Ovary (tissue), 3 donors: ENCODE results near the gene PIAS4.

Experiments used
- EP300 ChIP-seq: sonication (generic); formaldehyde crosslinking; IDR thresholded peaks from one replicate; pipeline ENCODE4 v1.6.1; 2017; ENCODE audit warnings: antibody characterized with exemption
- POLR2A ChIP-seq: fragments of 450-650 bp; IDR thresholded peaks from one replicate; pipeline ENCODE4 v1.6.1; 2017; ENCODE audit warnings: antibody characterized with exemption, mild to moderate bottlenecking, moderate library complexity
- TF ChIP-seq, protein P1 (sequence below), 3 donors: fragments of 450-650 bp in 2 of 3; fragments of 200-600 bp in 1 of 3; IDR thresholded peaks; one replicate each; pipeline versions ENCODE4 v1.5.1 to v1.8.0; 2016 to 2022; ENCODE audit warnings: antibody characterized with exemption in 3 of 3, mild to moderate bottlenecking in 1 of 3
- donor health status: DM: no; HTN: no; CAD: no.

- TF ChIP-seq, protein P1, sequence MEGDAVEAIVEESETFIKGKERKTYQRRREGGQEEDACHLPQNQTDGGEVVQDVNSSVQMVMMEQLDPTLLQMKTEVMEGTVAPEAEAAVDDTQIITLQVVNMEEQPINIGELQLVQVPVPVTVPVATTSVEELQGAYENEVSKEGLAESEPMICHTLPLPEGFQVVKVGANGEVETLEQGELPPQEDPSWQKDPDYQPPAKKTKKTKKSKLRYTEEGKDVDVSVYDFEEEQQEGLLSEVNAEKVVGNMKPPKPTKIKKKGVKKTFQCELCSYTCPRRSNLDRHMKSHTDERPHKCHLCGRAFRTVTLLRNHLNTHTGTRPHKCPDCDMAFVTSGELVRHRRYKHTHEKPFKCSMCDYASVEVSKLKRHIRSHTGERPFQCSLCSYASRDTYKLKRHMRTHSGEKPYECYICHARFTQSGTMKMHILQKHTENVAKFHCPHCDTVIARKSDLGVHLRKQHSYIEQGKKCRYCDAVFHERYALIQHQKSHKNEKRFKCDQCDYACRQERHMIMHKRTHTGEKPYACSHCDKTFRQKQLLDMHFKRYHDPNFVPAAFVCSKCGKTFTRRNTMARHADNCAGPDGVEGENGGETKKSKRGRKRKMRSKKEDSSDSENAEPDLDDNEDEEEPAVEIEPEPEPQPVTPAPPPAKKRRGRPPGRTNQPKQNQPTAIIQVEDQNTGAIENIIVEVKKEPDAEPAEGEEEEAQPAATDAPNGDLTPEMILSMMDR (IDR thresholded peaks at IDR 0.05), result no peak
- TF ChIP-seq POLR2A (no peak), EP300 (no peak)
These were observed 34.7 kb downstream of the PIAS4 start for GRCh38 chr19:4042064-4042730.
